HG02642 (cell line): ENCODE data around the gene CHSY1.

Source experiments
- ATAC-seq: cut with Tn5 transposase; IDR thresholded peaks from one replicate; pipeline ENCODE4 v1.9.1; 2021; ENCODE audit warnings: mild to moderate bottlenecking; ENCODE audit not compliant: unreplicated experiment, poor library complexity

CHSY1 gene

GRCh38 chr15:101159096-101159935 is 92.5 kb downstream of the CHSY1 start:
- no peak for ATAC-seq

- ATAC-seq = no peak
Measured at GRCh38 chr15:101158166-101159095, 93.4 kb downstream of the CHSY1 start.

- ATAC-seq = no peak
Measured at GRCh38 chr15:101157721-101158120, 94.1 kb downstream of the CHSY1 start.

- peak; percentile 77 for ATAC-seq
Measured at GRCh38 chr15:101156509-101157159, 95.2 kb downstream of the CHSY1 start.

GRCh38 chr15:101156061-101156460 is 95.8 kb downstream of the CHSY1 start:
- ATAC-seq = no peak

GRCh38 chr15:101153801-101154656 is 97.8 kb downstream of the CHSY1 start:
- no peak for ATAC-seq

GRCh38 chr15:101152914-101153313 is 98.9 kb downstream of the CHSY1 start:
- ATAC-seq = no peak

GRCh38 chr15:101151288-101151687 is 100.6 kb downstream of the CHSY1 start:
- ATAC-seq = no peak

- no peak for ATAC-seq
Measured at GRCh38 chr15:101150723-101151040, 101.2 kb downstream of the CHSY1 start.

GRCh38 chr15:101149864-101150722 is 101.8 kb downstream of the CHSY1 start:
- no peak for ATAC-seq

- no peak for ATAC-seq
Measured at GRCh38 chr15:101148881-101149664, 102.8 kb downstream of the CHSY1 start.

- ATAC-seq = no peak
Measured at GRCh38 chr15:101148166-101148880, 103.5 kb downstream of the CHSY1 start.

- no peak for ATAC-seq
Measured at GRCh38 chr15:101147181-101147580, 104.7 kb downstream of the CHSY1 start.

GRCh38 chr15:101146118-101146702 is 105.6 kb downstream of the CHSY1 start:
- ATAC-seq = no peak

- no peak for ATAC-seq
Measured at GRCh38 chr15:101145362-101145761, 106.5 kb downstream of the CHSY1 start.

GRCh38 chr15:101143321-101143720 is 108.5 kb downstream of the CHSY1 start:
- no peak for ATAC-seq

- no peak for ATAC-seq
Measured at GRCh38 chr15:101142711-101143110, 109.1 kb downstream of the CHSY1 start.
